ENCODE measurements around the gene FCN1. TPM values are rescaled to one million over a fixed set of nuclear protein-coding genes. Genes with fewer than 3 reads are reported as not detected.

Gene FCN1
- total and polyA plus RNA-seq, 2 donors (not counting 1 experiment from before 2014, with no cell fraction given), result not detected

DNA sequence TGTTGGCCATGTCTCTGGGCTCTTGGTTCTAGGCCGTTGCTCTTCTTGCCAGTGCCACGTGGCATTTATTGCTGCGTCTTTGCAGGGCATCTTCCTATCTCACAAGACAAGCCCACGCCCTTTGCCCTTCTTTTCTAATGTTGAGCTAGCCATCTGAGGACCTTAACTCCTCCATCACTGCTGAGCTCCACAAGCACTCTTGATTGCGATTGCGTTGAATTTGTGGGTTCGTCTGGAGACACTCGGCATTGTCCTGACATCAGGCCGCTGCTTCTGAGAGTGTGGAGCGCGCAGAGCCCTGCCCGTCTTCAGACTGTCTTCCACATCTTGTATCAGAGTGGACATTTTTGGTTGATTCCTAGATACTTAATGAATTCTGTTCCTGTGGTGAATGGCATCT, 14.5 kb upstream of the FCN1 start:
- Histone ChIP-seq H3K4me1 (ENCODE audit: control insufficient read depth, extremely low read depth, insufficient read depth, low read length) (no peaks in the 10 kb centered on the region), H3K9ac (ENCODE audit: insufficient read depth, low read length) (no peak overlapping the region), H3K4me3 (replicated peaks in 1 of 4; ENCODE audit: control extremely low read depth in 1 of 4, insufficient read depth in 1 of 4, low read depth in 3 of 4, low read length in 4 of 4) (no peak overlapping the region), H4K20me1 (ENCODE audit: control insufficient read depth, extremely low read depth, insufficient read depth, low read length) (no peaks in the 10 kb centered on the region), H3K27me3 (ENCODE audit: control insufficient read depth, insufficient read depth, low read length) (no peaks in the 10 kb centered on the region), H3K4me2 (ENCODE audit: extremely low read depth, insufficient read depth, low read length) (no peak overlapping the region), H3K27ac (ENCODE audit: insufficient read depth, low read length) (no peak overlapping the region), H3K79me2 (ENCODE audit: control insufficient read depth, insufficient read depth, low read length) (no peaks in the 10 kb centered on the region), H2AFZ (ENCODE audit: low read length) (no peak overlapping the region), H3K36me3 (ENCODE audit: control insufficient read depth, insufficient read depth, low read length) (no peaks in the 10 kb centered on the region), H3K9me3 (ENCODE audit: control insufficient read depth, insufficient read depth, low read depth, low read length) (no peaks in the 10 kb centered on the region)
- DNase-seq (ENCODE audit: low read depth in 2 of 2), result no peak
- no peak for TF ChIP-seq EZH2 (IDR thresholded peaks at IDR 0.05; ENCODE audit: low read length, missing control alignments)
- TF ChIP-seq, protein P1, sequence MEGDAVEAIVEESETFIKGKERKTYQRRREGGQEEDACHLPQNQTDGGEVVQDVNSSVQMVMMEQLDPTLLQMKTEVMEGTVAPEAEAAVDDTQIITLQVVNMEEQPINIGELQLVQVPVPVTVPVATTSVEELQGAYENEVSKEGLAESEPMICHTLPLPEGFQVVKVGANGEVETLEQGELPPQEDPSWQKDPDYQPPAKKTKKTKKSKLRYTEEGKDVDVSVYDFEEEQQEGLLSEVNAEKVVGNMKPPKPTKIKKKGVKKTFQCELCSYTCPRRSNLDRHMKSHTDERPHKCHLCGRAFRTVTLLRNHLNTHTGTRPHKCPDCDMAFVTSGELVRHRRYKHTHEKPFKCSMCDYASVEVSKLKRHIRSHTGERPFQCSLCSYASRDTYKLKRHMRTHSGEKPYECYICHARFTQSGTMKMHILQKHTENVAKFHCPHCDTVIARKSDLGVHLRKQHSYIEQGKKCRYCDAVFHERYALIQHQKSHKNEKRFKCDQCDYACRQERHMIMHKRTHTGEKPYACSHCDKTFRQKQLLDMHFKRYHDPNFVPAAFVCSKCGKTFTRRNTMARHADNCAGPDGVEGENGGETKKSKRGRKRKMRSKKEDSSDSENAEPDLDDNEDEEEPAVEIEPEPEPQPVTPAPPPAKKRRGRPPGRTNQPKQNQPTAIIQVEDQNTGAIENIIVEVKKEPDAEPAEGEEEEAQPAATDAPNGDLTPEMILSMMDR (conservative IDR thresholded peaks at IDR 0.05 in 1 of 2, IDR thresholded peaks at IDR 0.05 in 1 of 2; ENCODE audit: low read depth in 1 of 2, low read length in 2 of 2), result no peak

DNA sequence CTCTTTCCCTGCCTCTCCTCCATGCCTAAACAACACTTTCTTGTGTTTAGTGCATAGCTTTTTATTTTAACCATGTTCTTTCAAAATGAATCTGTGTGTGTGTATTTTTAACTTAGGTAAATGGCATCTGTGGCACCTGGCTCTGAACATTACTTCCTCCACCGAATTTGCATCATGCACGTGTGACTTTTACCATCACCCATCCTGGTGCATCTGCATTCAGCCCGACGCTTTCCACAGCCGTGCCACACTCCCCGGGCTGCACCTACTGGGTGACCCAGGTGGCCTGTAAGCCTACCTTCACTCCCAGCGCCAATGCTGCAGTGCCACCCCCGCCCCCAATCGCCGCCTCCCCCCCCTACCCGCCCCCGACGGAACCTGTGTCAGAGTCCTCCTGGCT, 12.7 kb upstream of the FCN1 start:
- no peaks in the 10 kb centered on the region for H3K27me3 ChIP-seq (ENCODE audit: control insufficient read depth, insufficient read depth, low read length)
- no peaks in the 10 kb centered on the region for H3K4me1 ChIP-seq (ENCODE audit: control insufficient read depth, extremely low read depth, insufficient read depth, low read length)
- H3K27ac ChIP-seq (ENCODE audit: insufficient read depth, low read length), result no peak overlapping the region
- H3K36me3 ChIP-seq (ENCODE audit: control insufficient read depth, insufficient read depth, low read length), result no peaks in the 10 kb centered on the region
- no peak for DNase-seq (ENCODE audit: low read depth in 2 of 2)
- TF ChIP-seq, protein P1 (conservative IDR thresholded peaks at IDR 0.05 in 1 of 2, IDR thresholded peaks at IDR 0.05 in 1 of 2; ENCODE audit: low read depth in 1 of 2, low read length in 2 of 2), result no peak
- H4K20me1 ChIP-seq (ENCODE audit: control insufficient read depth, extremely low read depth, insufficient read depth, low read length), result no peaks in the 10 kb centered on the region
- H3K9me3 ChIP-seq (ENCODE audit: control insufficient read depth, insufficient read depth, low read depth, low read length), result no peaks in the 10 kb centered on the region
- no peak overlapping the region for H2AFZ ChIP-seq (ENCODE audit: low read length)
- H3K9ac ChIP-seq (ENCODE audit: insufficient read depth, low read length), result no peak overlapping the region
- no peak overlapping the region for H3K4me2 ChIP-seq (ENCODE audit: extremely low read depth, insufficient read depth, low read length)
- H3K79me2 ChIP-seq (ENCODE audit: control insufficient read depth, insufficient read depth, low read length), result no peaks in the 10 kb centered on the region
- H3K4me3 ChIP-seq (replicated peaks in 1 of 4; ENCODE audit: control extremely low read depth in 1 of 4, insufficient read depth in 1 of 4, low read depth in 3 of 4, low read length in 4 of 4), result no peak overlapping the region

DNA sequence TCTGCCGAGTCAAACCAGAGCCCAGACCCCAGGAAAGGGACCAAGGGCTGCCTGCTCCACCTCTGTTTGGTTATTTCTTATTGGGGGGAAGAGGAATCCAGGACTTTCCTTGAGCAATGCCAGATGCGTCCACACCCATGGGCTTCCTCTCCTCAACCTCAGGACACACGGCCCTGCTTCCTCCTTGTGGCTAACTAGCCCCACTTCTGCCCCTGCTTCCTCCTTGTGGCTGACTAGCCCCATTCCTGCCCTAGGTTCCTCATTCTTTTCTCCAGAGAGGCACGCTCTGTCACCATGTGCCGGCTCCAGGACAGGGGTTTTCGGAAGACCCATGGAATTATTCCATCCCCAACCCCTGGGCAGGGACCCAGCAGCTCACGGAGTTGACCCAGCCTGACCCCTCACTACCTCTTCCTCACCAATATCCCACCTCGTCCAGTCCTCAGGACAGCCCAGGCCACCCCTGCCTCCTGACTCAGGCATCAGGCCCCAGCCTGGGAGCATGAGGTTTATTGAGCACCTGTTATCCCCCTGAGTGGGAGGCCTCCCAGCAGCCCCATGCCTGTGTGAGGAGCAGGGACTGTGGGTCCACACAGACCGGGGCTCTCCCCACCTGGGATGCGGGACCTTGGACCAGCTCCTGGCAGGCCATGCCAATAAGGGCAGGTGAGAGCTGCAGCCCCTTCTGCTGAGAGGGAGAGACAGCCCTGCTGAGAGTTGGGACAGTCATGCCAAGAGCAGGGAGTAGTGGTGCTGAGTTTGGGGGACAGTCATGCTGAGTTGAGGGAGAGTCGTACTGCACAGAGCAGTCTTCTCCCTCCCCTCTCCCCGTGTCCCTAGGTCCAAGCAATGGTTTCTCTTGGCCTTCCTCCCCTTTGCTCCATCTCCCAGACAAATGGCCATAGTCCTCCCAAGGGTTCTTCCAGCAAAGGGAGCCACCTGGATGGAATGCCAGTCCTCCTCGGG, 11.8 kb upstream of the FCN1 start:
- H3K9ac ChIP-seq (ENCODE audit: insufficient read depth, low read length), result no peak overlapping the region
- no peak for DNase-seq (ENCODE audit: low read depth in 2 of 2)
- H3K4me3 ChIP-seq (replicated peaks in 1 of 4; ENCODE audit: control extremely low read depth in 1 of 4, insufficient read depth in 1 of 4, low read depth in 3 of 4, low read length in 4 of 4), result no peak overlapping the region
- no peak overlapping the region for H3K27ac ChIP-seq (ENCODE audit: insufficient read depth, low read length)
- no peak overlapping the region for H3K4me2 ChIP-seq (ENCODE audit: extremely low read depth, insufficient read depth, low read length)
- TF ChIP-seq, protein P1 (conservative IDR thresholded peaks at IDR 0.05 in 1 of 2, IDR thresholded peaks at IDR 0.05 in 1 of 2; ENCODE audit: low read depth in 1 of 2, low read length in 2 of 2), result no peak
- TF ChIP-seq EZH2 (IDR thresholded peaks at IDR 0.05; ENCODE audit: low read length, missing control alignments), result no peak
- no peaks in the 10 kb centered on the region for H3K36me3 ChIP-seq (ENCODE audit: control insufficient read depth, insufficient read depth, low read length)
- no peaks in the 10 kb centered on the region for H3K9me3 ChIP-seq (ENCODE audit: control insufficient read depth, insufficient read depth, low read depth, low read length)
- no peak overlapping the region for H2AFZ ChIP-seq (ENCODE audit: low read length)
- H3K79me2 ChIP-seq (ENCODE audit: control insufficient read depth, insufficient read depth, low read length), result no peaks in the 10 kb centered on the region
- no peaks in the 10 kb centered on the region for H4K20me1 ChIP-seq (ENCODE audit: control insufficient read depth, extremely low read depth, insufficient read depth, low read length)
- no peaks in the 10 kb centered on the region for H3K27me3 ChIP-seq (ENCODE audit: control insufficient read depth, insufficient read depth, low read length)
- H3K4me1 ChIP-seq (ENCODE audit: control insufficient read depth, extremely low read depth, insufficient read depth, low read length), result no peaks in the 10 kb centered on the region

Measured in fibroblast of lung (primary cell).